Activated naive CD8-positive, alpha-beta T cell (primary cell): ENCODE results near the gene ATP4B.

Experiments used
- H3K27ac Mint-ChIP-seq: one replicate; pipeline ENCODE4 v1.8.0; 2021; ENCODE audit warnings: mixed read lengths
- H3K27me3 Mint-ChIP-seq: one replicate; pipeline ENCODE4 v1.8.0; 2021; ENCODE audit warnings: mixed read lengths
- H3K36me3 Mint-ChIP-seq: one replicate; pipeline ENCODE4 v1.8.0; 2021; ENCODE audit warnings: mixed read lengths
- H3K4me1 Mint-ChIP-seq: one replicate; pipeline ENCODE4 v1.8.0; 2021; ENCODE audit warnings: low read depth, mixed read lengths
- H3K4me3 Mint-ChIP-seq: one replicate; pipeline ENCODE4 v1.8.0; 2021; ENCODE audit warnings: mild to moderate bottlenecking, mixed read lengths
- H3K9me3 Mint-ChIP-seq: one replicate; pipeline ENCODE4 v1.8.0; 2021; ENCODE audit warnings: low read depth, mixed read lengths

ATP4B gene

GRCh38 chr13:113613789-113614379 is 44.1 kb downstream of the ATP4B start:
- no peak overlapping the region for H3K27ac Mint-ChIP-seq
- peaks cover 2% of the 10 kb centered on the region for H3K4me1 Mint-ChIP-seq
- no peaks in the 10 kb centered on the region for H3K27me3 Mint-ChIP-seq
- no peak overlapping the region for H3K4me3 Mint-ChIP-seq
- no peaks in the 10 kb centered on the region for H3K36me3 Mint-ChIP-seq
- no peaks in the 10 kb centered on the region for H3K9me3 Mint-ChIP-seq

GRCh38 chr13:113612607-113613006 is 45.4 kb downstream of the ATP4B start:
- H3K4me1 Mint-ChIP-seq: peaks cover 2% of the 10 kb centered on the region
- H3K9me3 Mint-ChIP-seq: no peaks in the 10 kb centered on the region
- H3K4me3 Mint-ChIP-seq: no peak overlapping the region
- no peak overlapping the region for H3K27ac Mint-ChIP-seq
- H3K27me3 Mint-ChIP-seq: no peaks in the 10 kb centered on the region
- H3K36me3 Mint-ChIP-seq: no peaks in the 10 kb centered on the region

- Mint-ChIP-seq H3K4me1 (peaks cover 2% of the 10 kb centered on the region), H3K36me3 (no peaks in the 10 kb centered on the region), H3K4me3 (no peak overlapping the region), H3K27ac (no peak overlapping the region), H3K27me3 (no peaks in the 10 kb centered on the region), H3K9me3 (no peaks in the 10 kb centered on the region)
Measured at GRCh38 chr13:113611996-113612395, 46.0 kb downstream of the ATP4B start.

DNA sequence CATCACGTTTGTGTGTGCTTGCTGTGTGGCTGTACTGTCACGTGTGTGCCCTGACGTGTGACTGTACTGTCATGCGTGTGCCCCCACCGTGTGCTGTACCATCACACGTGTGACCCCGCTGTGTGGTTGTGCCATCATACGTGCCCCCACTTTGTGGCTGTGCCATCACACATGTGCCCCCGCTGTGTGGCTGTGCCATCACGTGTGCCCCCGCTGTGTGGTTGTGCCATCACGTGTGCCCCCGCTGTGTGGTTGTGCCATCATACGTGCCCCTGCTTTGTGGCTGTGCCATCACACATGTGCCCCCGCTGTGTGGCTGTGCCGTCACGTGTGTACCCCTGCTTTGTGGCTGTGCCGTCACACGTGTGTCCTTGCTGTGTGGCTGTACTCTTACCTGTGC is 47.7 kb downstream of the ATP4B start:
- H3K27ac Mint-ChIP-seq: no peak overlapping the region
- H3K36me3 Mint-ChIP-seq: no peaks in the 10 kb centered on the region
- no peaks in the 10 kb centered on the region for H3K9me3 Mint-ChIP-seq
- no peaks in the 10 kb centered on the region for H3K27me3 Mint-ChIP-seq
- peaks cover 5% of the 10 kb centered on the region for H3K4me1 Mint-ChIP-seq
- H3K4me3 Mint-ChIP-seq: no peak overlapping the region

GRCh38 chr13:113609616-113610015 is 48.4 kb downstream of the ATP4B start:
- Mint-ChIP-seq H3K27me3 (no peaks in the 10 kb centered on the region), H3K4me3 (no peak overlapping the region), H3K4me1 (peaks cover 11% of the 10 kb centered on the region), H3K36me3 (no peaks in the 10 kb centered on the region), H3K27ac (no peak overlapping the region), H3K9me3 (no peaks in the 10 kb centered on the region)

- H3K4me3 Mint-ChIP-seq: no peak overlapping the region
- no peaks in the 10 kb centered on the region for H3K9me3 Mint-ChIP-seq
- H3K27ac Mint-ChIP-seq: no peak overlapping the region
- no peaks in the 10 kb centered on the region for H3K36me3 Mint-ChIP-seq
- H3K27me3 Mint-ChIP-seq: no peaks in the 10 kb centered on the region
- H3K4me1 Mint-ChIP-seq: peaks cover 12% of the 10 kb centered on the region
Measured at GRCh38 chr13:113608967-113609533, 48.9 kb downstream of the ATP4B start.

- H3K4me1 Mint-ChIP-seq: peaks cover 12% of the 10 kb centered on the region
- no peak overlapping the region for H3K4me3 Mint-ChIP-seq
- H3K27me3 Mint-ChIP-seq: no peaks in the 10 kb centered on the region
- H3K27ac Mint-ChIP-seq: no peak overlapping the region
- H3K36me3 Mint-ChIP-seq: no peaks in the 10 kb centered on the region
- no peaks in the 10 kb centered on the region for H3K9me3 Mint-ChIP-seq
Measured at GRCh38 chr13:113607889-113608635, 49.9 kb downstream of the ATP4B start.

DNA sequence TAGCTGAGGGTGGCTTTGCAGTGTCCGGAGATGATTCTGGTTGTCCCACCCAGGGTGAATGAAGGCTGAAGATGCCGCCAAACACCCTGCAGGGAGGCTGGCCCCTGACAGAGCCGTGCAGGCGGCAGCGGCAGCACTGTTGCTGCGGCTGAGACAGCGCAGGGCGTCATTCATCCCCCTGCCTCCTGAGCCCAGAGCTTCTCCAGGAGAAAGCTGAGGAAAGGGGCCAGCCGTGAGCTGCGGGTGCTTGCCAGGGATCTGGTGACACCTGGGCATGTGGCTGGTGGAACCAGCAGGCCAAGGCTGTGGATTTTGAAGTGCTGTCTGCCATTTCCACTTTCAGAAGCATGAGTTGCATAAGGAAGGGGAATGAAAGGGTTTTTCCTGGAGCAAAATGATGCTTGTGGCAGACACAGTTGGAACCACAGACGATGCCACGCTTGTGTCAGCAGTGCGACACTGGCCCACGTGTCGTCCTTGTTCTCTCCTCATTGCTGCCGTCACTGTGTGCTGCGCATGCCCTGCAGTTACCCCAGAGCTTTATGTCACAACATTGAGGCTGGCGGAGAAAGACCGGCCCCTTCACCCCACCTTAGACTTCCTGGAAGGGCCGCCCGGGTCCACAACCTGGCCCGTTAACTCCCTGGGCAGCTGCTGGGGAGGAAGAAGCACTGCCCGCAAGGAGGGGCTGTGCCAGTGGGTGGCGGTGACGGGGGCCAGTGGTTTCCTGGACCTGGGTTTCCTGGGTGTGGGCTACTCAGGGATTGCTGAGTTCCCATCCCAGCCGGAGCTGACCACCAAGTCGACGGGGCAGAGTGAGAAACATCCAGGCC is 50.7 kb downstream of the ATP4B start:
- Mint-ChIP-seq H3K9me3 (no peaks in the 10 kb centered on the region), H3K4me3 (no peak overlapping the region), H3K36me3 (no peaks in the 10 kb centered on the region), H3K27ac (no peak overlapping the region), H3K27me3 (no peaks in the 10 kb centered on the region), H3K4me1 (peaks cover 15% of the 10 kb centered on the region)

DNA sequence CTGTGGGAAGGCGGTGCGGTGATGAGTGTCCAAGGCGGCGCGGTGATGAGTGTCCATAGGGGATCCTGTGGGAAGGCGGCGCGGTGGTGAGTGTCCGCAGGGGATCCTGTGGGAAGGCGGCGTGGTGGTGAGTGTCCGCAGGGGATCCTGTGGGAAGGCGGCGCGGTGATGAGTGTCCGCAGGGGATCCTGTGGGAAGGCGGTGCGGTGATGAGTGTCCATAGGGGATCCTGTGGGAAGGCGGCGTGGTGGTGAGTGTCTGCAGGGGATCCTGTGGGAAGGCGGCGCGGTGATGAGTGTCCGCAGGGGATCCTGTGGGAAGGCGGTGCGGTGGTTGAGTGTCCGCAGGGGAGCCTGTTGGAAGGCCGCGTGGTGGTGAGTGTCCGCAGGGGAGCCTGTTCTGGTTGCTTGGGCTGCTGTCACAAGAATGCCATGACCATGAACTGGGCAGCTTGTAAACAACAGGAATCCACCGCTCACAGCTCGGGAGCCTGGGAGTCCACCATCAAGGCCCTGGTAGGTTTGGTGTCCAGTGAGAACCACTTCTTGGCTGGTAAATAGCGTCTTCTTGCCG is 52.0 kb downstream of the ATP4B start:
- H3K4me3 Mint-ChIP-seq: no peak overlapping the region
- no peaks in the 10 kb centered on the region for H3K9me3 Mint-ChIP-seq
- H3K27me3 Mint-ChIP-seq: no peaks in the 10 kb centered on the region
- H3K27ac Mint-ChIP-seq: no peak overlapping the region
- H3K36me3 Mint-ChIP-seq: no peaks in the 10 kb centered on the region
- H3K4me1 Mint-ChIP-seq: peaks cover 19% of the 10 kb centered on the region

DNA sequence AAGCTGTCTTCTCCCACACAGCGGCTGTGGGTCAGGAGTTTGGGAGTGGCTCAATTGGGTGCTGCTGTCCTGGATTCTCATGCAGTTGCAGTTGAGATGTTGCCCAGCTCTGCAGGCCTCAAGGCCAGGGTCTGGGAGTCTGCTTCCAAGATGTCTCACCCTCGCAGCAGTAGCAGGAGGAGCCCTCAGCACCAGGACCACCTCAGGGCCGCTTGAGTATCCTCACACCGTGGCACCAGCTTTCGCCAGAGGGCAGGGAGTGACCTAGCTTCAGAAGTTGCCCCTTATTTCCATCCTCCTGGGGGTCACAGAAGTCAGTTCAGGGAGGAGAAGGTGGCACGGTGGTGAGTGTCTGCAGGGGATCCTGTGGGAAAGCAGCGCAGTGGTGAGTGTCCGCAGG is 52.5 kb downstream of the ATP4B start:
- no peak overlapping the region for H3K27ac Mint-ChIP-seq
- H3K27me3 Mint-ChIP-seq: no peaks in the 10 kb centered on the region
- H3K4me3 Mint-ChIP-seq: no peak overlapping the region
- H3K9me3 Mint-ChIP-seq: no peaks in the 10 kb centered on the region
- H3K36me3 Mint-ChIP-seq: no peaks in the 10 kb centered on the region
- H3K4me1 Mint-ChIP-seq: peaks cover 22% of the 10 kb centered on the region

DNA sequence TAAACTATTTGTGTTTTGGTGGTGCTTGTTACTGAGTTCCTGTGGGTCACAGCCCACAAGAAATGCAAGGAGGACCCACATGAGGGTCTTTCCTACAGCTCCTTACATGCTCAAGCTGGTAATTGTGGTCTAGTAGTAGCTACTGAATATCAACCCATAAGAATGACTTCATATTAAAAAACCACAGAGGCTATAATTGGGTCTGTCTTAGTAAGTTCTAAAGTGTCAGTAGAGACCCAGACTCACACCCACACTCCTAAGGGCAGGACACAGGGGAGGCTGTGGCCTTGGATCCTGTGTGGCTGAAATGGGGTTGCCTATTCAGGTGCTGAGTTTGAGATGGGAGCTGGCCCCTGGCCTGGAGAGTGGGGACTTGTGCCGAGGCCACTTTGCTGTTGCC is 53.8 kb downstream of the ATP4B start:
- Mint-ChIP-seq H3K36me3 (peaks cover 4% of the 10 kb centered on the region), H3K9me3 (no peaks in the 10 kb centered on the region), H3K4me3 (no peak overlapping the region), H3K4me1 (peaks cover 22% of the 10 kb centered on the region), H3K27me3 (no peaks in the 10 kb centered on the region), H3K27ac (no peak overlapping the region)

DNA sequence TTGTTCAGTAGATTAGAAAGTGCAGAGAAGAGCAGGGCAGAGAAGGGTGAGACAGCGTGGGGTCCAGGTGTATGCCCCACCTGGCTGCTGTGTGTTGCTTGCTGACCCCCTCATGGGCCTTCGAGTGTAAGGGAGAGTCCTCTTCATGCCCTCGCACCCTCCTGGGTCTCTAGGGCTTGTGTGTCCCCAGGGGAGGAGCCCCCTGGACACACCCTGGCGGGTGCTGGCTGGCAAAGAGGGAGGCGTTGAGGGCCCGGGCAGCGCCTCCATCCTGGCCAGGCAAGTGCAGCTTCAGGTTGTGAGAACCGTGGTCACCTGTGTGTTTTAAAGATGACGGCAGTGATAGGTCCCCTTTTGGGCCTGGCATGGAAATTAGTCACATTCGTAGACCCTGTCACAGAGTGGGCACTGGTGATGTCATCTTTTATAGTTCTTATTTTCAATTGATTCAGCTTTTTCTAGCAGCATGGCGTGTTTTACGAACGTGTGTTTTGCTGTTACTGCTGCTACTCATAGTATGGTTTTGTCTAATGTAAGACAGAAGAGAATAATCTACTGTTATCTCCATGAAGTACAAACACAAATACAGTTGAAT is 54.8 kb downstream of the ATP4B start:
- no peak overlapping the region for H3K4me3 Mint-ChIP-seq
- peaks cover 9% of the 10 kb centered on the region for H3K36me3 Mint-ChIP-seq
- no peak overlapping the region for H3K27ac Mint-ChIP-seq
- H3K4me1 Mint-ChIP-seq: peaks cover 22% of the 10 kb centered on the region
- H3K27me3 Mint-ChIP-seq: no peaks in the 10 kb centered on the region
- no peaks in the 10 kb centered on the region for H3K9me3 Mint-ChIP-seq

- no peaks in the 10 kb centered on the region for H3K27me3 Mint-ChIP-seq
- peaks cover 22% of the 10 kb centered on the region for H3K4me1 Mint-ChIP-seq
- H3K27ac Mint-ChIP-seq: no peak overlapping the region
- H3K36me3 Mint-ChIP-seq: peaks cover 9% of the 10 kb centered on the region
- no peak overlapping the region for H3K4me3 Mint-ChIP-seq
- H3K9me3 Mint-ChIP-seq: no peaks in the 10 kb centered on the region
Measured at GRCh38 chr13:113602291-113602988, 55.6 kb downstream of the ATP4B start.
